ENCODE results near the gene KLHL6. TPM values are rescaled to one million over a fixed set of nuclear protein-coding genes. Genes with fewer than 3 reads are reported as not detected.

KLHL6 gene
- total and polyA plus RNA-seq, 12 donors = 0.34 to 7.5 (median 2.5) TPM

DNA sequence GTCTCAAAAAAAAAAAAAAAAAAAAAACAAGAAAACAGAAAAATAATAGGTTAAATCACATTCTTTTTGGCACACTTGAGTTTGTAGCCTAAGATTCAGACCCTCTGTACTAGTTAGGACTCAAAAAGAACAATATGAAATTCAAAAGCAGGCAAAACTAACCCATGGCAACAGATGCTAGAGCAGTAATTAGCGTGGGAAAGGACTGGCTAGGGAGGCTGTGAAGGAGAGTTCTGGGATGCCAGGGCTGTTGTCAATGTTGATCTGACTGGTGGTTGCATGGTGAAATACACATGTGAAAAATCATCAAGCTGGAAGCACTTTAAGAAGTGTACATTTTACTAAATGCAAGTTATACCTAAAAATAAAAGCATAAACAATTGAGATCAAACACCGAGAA lies 35.6 kb downstream of the KLHL6 start:
- TF ChIP-seq, protein P1, sequence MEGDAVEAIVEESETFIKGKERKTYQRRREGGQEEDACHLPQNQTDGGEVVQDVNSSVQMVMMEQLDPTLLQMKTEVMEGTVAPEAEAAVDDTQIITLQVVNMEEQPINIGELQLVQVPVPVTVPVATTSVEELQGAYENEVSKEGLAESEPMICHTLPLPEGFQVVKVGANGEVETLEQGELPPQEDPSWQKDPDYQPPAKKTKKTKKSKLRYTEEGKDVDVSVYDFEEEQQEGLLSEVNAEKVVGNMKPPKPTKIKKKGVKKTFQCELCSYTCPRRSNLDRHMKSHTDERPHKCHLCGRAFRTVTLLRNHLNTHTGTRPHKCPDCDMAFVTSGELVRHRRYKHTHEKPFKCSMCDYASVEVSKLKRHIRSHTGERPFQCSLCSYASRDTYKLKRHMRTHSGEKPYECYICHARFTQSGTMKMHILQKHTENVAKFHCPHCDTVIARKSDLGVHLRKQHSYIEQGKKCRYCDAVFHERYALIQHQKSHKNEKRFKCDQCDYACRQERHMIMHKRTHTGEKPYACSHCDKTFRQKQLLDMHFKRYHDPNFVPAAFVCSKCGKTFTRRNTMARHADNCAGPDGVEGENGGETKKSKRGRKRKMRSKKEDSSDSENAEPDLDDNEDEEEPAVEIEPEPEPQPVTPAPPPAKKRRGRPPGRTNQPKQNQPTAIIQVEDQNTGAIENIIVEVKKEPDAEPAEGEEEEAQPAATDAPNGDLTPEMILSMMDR (IDR thresholded peaks at IDR 0.05) = no peak
- no peak for TF ChIP-seq POLR2A (IDR thresholded peaks at IDR 0.05)
- intact Hi-C loops (cut with DNase I) = no loop called here
- WGBS, 4 donors = 93 to 97% (median 96%) methylated on average over 2 of the region's 2 CpGs
- H3K36me3 ChIP-seq (replicated peaks in 1 of 2) = no peaks in the 10 kb centered on the region
- no peaks in the 10 kb centered on the region for H3K9me3 ChIP-seq (replicated peaks in 1 of 3)
- H3K27ac ChIP-seq = no peak overlapping the region
- no peak overlapping the region for H3K4me3 ChIP-seq
- no peaks in the 10 kb centered on the region for H3K27me3 ChIP-seq
- H3K4me1 ChIP-seq (replicated peaks in 1 of 2) = no peaks in the 10 kb centered on the region
- peak in 1 of 7 donors; percentile 1 for DNase-seq

DNA sequence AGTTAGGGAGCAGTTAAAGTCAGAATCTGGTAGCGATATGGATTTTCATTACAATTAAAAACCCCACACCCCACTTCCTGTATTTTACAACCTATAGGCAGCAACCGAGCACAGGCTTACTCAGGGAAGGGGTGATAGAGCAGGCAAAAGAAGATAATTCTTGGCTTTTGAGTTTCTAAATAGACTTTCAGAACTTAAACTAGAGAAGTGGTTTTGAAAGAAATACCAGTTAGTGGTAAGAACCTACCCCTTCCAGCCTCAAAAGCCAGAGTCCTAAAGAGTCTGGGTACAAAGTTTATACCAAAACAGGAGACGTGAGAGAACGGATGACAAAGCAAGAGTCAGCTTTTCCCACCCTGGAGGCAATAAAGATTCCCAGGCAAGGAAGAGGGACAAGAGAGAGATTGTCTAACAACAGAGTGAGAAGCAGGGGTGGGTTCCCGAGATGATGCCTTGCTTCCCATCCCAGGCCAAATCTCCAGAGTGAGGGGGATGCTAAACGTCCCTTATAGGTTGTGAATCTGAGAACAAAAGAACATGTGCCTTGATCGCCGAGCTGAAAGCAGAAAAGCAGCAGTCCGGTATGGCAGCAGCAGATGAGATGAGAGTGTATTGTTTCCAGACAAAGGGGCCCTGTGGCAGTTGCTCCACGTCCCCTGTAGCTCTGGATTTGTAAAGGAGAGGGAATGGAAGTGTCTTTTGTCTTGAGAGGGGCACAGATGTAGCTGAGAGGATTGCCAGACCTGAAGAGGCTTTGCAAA lies 36.8 kb downstream of the KLHL6 start:
- Histone ChIP-seq H3K9me3 (replicated peaks in 1 of 3) (no peaks in the 10 kb centered on the region), H3K27me3 (no peaks in the 10 kb centered on the region), H3K36me3 (replicated peaks in 1 of 2) (no peaks in the 10 kb centered on the region), H3K4me3 (no peak overlapping the region), H3K27ac (no peak overlapping the region), H3K4me1 (replicated peaks in 1 of 2) (no peaks in the 10 kb centered on the region)
- WGBS, 4 donors = 74 to 85% (median 82%) methylated on average over 10 of the region's 10 CpGs
- intact Hi-C loops (cut with DNase I) = no loop called here
- TF ChIP-seq POLR2A (IDR thresholded peaks at IDR 0.05) = no peak
- TF ChIP-seq, protein P1 (IDR thresholded peaks at IDR 0.05) = no peak
- DNase-seq = peak in 1 of 7 donors; percentile 24

GRCh38 chr3:183517607-183518006 lies 37.9 kb downstream of the KLHL6 start:
- H3K4me3 ChIP-seq = no peak overlapping the region
- intact Hi-C loops (cut with DNase I) = no loop called here
- H3K36me3 ChIP-seq (replicated peaks in 1 of 2) = no peaks in the 10 kb centered on the region
- H3K4me1 ChIP-seq (replicated peaks in 1 of 2) = no peaks in the 10 kb centered on the region
- TF ChIP-seq, protein P1 (IDR thresholded peaks at IDR 0.05) = no peak
- TF ChIP-seq POLR2A (IDR thresholded peaks at IDR 0.05) = no peak
- no peak for DNase-seq
- H3K27ac ChIP-seq = no peak overlapping the region
- H3K27me3 ChIP-seq = no peaks in the 10 kb centered on the region
- 84 to 98% (median 90%) methylated on average over 4 of the region's 4 CpGs for WGBS, 4 donors
- H3K9me3 ChIP-seq (replicated peaks in 1 of 3) = no peaks in the 10 kb centered on the region

GRCh38 chr3:183515968-183516851 lies 39.3 kb downstream of the KLHL6 start:
- 76 to 79% (median 77%) methylated on average over 9 of the region's 9 CpGs for WGBS, 4 donors
- H3K4me3 ChIP-seq = no peak overlapping the region
- H3K4me1 ChIP-seq (replicated peaks in 1 of 2) = no peaks in the 10 kb centered on the region
- TF ChIP-seq POLR2A (IDR thresholded peaks at IDR 0.05) = no peak
- TF ChIP-seq, protein P1 (IDR thresholded peaks at IDR 0.05) = no peak
- H3K27ac ChIP-seq = no peak overlapping the region
- no peaks in the 10 kb centered on the region for H3K36me3 ChIP-seq (replicated peaks in 1 of 2)
- no peaks in the 10 kb centered on the region for H3K9me3 ChIP-seq (replicated peaks in 1 of 3)
- DNase-seq = peak in 2 of 7 donors; percentile 14 to 46
- intact Hi-C loops (cut with DNase I) = no loop called here
- no peaks in the 10 kb centered on the region for H3K27me3 ChIP-seq

All from adrenal gland (tissue), 12 donors.